ENCODE results near the gene ZBTB20.

Gene ZBTB20

DNA sequence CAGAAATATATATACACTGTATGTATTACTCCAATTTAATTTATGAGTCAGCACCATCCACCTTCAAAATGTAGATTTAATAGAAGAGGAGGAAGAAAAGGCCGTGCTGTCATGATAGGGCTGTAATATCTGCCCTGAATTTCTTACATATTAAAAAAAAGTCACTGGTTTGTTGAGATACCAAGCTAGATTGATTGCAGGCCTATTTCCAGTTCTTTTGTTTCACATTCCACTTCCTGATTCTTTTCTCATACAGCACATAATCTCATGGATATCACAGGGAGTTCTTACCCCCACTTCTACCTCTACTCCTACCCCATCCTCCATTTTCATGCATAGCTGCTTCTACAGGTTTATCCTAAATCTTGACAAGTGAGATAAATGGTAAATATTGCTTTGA lies 290.3 kb downstream of the ZBTB20 start:
- no peak for DNase-seq
- in situ Hi-C loops (cut with MboI; ENCODE audit: low pct_unique_long_range_greater_than_20kb, low sequenced_read_pairs), result no loop called here

GRCh38 chr3:114855839-114856238 lies 291.2 kb downstream of the ZBTB20 start:
- DNase-seq, result no peak

GRCh38 chr3:114852966-114853365 lies 294.1 kb downstream of the ZBTB20 start:
- in situ Hi-C loops (cut with MboI; ENCODE audit: low pct_unique_long_range_greater_than_20kb, low sequenced_read_pairs), result no loop called here
- DNase-seq, result no peak

More at GRCh38 chr3:114855839-114856238, 291.2 kb downstream of the ZBTB20 start:
- in situ Hi-C loops (cut with MboI; ENCODE audit: low pct_unique_long_range_greater_than_20kb, low sequenced_read_pairs), result no loop called here

DNA sequence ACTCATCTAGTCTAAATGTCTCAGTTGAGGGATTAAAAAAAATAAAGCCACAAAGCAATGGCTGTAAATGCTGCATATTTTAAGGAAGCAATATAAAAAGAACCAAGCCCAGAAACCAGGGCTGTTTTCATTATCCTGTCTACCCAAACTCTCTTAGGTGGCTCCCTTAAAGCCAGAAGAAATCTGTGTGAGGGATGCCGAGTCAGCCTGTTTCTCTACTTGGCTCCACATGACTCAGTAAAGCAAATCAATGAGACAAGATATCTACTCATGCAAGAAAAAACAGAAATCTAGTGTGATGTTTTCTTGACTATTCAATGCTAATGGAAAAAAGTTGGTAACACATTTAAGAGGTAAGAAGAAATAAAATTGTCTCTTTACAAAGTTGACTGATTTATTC lies 296.2 kb downstream of the ZBTB20 start:
- in situ Hi-C loops (cut with MboI; ENCODE audit: low pct_unique_long_range_greater_than_20kb, low sequenced_read_pairs), result no loop called here

DNA sequence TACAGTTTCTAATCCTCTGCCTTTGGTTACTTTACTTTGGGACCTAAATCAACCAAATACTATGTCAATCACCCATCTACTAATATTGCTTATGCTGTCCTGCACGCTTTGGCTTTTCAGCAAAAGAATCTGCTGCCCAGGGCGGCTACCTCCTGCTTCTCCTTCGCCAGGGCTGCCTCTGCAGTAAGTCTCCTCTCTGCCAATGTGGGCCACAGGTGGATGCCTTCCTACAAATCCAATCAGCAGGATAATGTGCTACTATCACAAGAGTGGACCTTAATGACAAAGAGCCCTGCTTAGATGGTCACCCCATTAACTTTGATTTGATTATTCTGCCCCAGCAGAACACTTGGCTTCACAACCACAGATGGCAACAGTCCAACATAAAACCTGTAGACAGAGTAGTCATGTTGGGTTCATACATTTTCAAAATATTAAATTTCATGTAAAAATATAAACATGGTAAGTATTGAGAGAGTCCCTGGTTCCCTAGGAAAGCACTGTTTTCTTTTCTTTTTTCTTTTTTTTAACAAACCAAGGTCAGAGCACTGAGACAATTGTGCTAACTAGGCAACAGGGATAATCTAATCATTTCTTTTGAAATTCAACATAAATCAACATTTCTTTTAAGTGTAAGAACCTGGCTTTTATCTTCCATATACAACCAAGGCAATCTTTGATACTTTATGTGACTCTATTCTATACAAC lies 298.3 kb downstream of the ZBTB20 start:
- DNase-seq, result no peak
- in situ Hi-C loops (cut with MboI; ENCODE audit: low pct_unique_long_range_greater_than_20kb, low sequenced_read_pairs), result no loop called here

More for the DNA sequence above, 296.2 kb downstream of the ZBTB20 start:
- DNase-seq, result no peak

- in situ Hi-C loops (cut with MboI; ENCODE audit: low pct_unique_long_range_greater_than_20kb, low sequenced_read_pairs), result no loop called here
- DNase-seq, result no peak
Observed at GRCh38 chr3:114848082-114848481, 299.0 kb downstream of the ZBTB20 start.

- DNase-seq, result no peak
- in situ Hi-C loops (cut with MboI; ENCODE audit: low pct_unique_long_range_greater_than_20kb, low sequenced_read_pairs), result no loop called here
Observed at GRCh38 chr3:114847564-114847963, 299.5 kb downstream of the ZBTB20 start.

DNA sequence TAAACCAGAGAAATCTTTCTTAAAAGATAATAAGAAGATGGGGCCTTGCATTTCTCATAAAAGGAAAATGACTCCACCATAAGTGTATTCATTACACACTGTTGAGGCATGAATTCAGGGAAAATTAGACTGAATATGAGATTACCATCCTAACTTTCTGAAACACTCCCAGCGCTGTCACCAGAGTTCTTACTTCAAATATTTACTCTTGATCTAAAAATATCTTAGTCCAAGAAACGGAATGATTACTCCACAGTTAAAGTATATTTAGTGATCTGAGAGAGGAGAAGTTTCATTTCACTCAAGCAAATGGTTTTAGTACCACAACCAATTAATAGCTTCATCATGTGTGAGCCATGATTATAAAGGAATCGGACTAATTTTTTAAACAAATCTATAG lies 300.3 kb downstream of the ZBTB20 start:
- in situ Hi-C loops (cut with MboI; ENCODE audit: low pct_unique_long_range_greater_than_20kb, low sequenced_read_pairs), result no loop called here
- DNase-seq, result no peak

DNA sequence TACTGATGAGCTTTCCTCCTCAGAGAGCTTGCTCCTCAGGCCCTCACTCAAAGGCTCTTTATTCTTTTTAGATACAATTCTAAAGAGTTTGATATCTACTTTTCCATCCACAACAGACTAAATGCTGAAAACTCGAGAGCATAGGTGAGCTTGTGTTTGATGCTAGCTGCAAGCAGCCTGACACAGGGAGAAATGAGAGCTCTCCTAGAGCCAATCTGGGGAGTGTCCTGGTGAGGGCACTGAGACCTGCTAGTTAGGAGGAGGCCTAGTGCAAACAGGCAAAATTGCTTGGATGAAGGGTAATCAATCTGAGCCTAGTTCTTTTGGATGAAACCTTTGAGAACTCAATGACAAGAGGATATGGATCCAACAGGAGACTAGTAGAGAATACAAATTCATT lies 300.8 kb downstream of the ZBTB20 start:
- DNase-seq, result no peak
- in situ Hi-C loops (cut with MboI; ENCODE audit: low pct_unique_long_range_greater_than_20kb, low sequenced_read_pairs), result no loop called here

DNA sequence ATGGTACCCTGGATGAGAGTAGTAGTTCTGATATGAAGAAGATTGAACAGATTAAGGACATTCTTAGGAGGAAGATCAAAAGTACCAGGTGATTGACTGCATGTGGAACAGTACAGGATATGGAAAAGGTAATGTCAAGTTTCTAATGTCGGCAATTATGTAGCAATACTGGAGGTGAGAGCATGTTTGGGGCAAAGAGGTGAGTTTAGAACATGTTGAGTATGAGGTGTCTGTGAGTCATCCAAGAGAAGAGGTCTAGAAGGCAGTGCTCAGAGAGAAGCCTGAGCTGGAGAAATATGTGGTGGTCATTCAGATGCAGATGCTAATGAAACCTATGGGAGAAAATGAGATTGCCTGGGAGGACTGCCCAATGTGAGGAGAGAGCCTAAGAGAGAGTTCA lies 305.6 kb downstream of the ZBTB20 start:
- no peak for DNase-seq
- in situ Hi-C loops (cut with MboI; ENCODE audit: low pct_unique_long_range_greater_than_20kb, low sequenced_read_pairs), result no loop called here

DNA sequence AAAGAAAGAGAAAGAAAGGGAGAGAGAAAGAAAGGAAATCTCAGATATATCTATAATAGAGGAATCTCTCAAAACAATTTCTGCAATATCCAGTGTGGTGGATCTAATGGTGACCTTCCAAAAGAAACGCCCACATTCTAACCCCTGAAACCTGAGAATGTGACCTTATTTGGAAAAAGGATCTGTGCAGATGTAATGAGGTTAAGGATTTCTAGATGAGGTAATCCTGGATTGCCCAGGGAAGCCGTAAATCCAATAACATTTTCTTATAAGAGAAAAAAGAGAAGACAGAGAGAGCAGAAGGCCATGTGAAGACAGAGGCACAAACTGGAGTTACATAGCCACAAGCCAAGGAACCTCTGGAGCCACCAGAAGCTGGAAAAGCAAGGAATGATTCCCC lies 307.6 kb downstream of the ZBTB20 start:
- in situ Hi-C loops (cut with MboI; ENCODE audit: low pct_unique_long_range_greater_than_20kb, low sequenced_read_pairs), result no loop called here
- DNase-seq, result no peak

DNA sequence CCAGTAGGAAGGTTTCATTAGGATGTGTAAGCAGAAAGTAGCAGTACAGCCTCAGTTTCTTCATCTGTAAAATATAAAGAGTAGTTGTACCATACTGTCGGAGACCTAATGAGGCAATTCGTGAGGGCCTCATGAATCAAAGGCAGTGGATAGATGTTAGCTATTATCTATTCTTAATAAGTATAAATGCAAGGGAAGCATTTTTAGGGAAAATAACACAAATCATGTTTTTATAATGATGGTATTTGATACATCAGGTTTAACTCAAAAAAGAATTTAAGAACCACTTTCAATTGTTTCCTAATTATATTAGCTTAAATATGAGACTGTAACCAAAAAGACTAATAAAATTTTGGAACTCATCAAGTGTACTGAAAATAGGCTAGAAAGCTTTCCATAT lies 309.1 kb downstream of the ZBTB20 start:
- in situ Hi-C loops (cut with MboI; ENCODE audit: low pct_unique_long_range_greater_than_20kb, low sequenced_read_pairs), result no loop called here
- no peak for DNase-seq

DNA sequence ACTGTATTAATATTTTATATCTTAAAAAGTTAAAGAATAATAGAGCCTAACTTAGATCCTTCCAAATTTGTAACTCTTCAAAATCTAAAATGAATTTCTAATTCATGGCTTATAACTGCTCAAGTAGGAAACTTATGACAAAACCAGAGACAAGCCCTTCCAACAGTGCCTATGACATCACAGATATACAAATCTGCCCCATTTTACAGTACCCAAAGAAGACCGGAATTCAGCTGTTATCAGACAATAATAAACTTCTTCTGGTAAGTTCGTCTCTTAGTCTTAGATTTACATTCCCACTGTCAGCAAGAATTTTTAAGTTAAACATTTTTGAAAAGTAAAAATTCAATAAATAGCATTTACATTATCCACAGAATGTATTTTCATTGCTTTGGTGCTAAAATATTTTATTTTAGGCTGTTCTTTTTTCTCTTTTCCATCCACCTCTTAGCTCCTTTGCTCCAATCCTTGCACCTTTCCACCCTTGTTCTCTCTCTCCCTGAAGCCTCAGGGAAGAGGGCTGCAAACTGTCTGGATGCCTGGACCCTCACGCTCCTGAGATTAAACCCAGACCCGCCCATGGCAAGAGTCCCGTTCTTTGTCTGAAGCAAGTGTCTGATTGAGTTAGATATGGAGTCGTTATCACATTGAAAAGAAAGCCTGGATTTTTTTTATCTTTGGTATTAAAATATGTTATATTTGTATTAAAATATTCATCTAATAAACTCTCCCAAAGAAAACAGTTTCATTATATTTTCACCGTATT lies 312.7 kb downstream of the ZBTB20 start:
- DNase-seq, result no peak
- in situ Hi-C loops (cut with MboI; ENCODE audit: low pct_unique_long_range_greater_than_20kb, low sequenced_read_pairs), result no loop called here

DNA sequence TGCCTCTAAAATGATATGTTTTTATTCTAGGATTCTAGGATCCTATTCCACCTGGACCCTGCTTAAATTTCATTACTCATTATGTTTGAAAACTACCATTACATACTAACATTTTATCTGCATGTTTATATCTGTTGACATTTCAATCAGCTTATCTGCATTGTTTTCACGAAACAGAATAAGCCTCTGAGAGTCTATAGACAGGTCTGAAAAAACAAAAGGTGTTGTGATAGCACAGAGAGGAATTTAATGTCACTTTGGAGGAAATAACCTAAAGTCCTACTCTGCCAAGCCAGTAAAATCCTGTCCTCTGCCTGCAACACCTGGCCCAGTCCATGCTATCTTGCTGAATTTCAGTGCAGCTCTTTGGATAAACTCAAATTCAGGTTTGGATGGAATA lies 315.2 kb downstream of the ZBTB20 start:
- in situ Hi-C loops (cut with MboI; ENCODE audit: low pct_unique_long_range_greater_than_20kb, low sequenced_read_pairs), result no loop called here
- no peak for DNase-seq

GRCh38 chr3:114830652-114831051 lies 316.4 kb downstream of the ZBTB20 start:
- no peak for DNase-seq
- in situ Hi-C loops (cut with MboI; ENCODE audit: low pct_unique_long_range_greater_than_20kb, low sequenced_read_pairs), result no loop called here

GRCh38 chr3:114829783-114830182 lies 317.3 kb downstream of the ZBTB20 start:
- no peak for DNase-seq
- in situ Hi-C loops (cut with MboI; ENCODE audit: low pct_unique_long_range_greater_than_20kb, low sequenced_read_pairs), result no loop called here

DNA sequence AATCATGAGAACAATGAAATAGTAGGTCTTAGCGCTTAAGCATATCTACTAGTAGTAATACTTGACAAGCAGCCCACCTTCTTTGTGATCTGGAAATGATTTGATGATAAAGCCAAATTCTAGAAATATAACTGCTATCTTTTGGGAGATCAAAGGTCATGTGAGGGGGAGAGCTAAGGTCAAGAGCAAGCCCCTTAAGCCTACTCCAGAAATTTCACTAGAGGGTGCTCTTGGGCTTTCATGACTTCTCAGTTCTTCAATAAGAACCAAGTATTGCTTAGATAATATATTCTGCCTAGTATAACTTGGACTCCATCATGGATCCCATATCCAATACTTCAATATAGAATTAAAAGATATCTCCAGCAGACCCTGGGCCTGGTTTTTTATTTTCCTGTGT lies 319.6 kb downstream of the ZBTB20 start:
- DNase-seq, result peak; percentile 65
- in situ Hi-C loops (cut with MboI; ENCODE audit: low pct_unique_long_range_greater_than_20kb, low sequenced_read_pairs), result no loop called here

- no peak for DNase-seq
- in situ Hi-C loops (cut with MboI; ENCODE audit: low pct_unique_long_range_greater_than_20kb, low sequenced_read_pairs), result no loop called here
Observed at GRCh38 chr3:114824014-114824413, 323.1 kb downstream of the ZBTB20 start.

DNA sequence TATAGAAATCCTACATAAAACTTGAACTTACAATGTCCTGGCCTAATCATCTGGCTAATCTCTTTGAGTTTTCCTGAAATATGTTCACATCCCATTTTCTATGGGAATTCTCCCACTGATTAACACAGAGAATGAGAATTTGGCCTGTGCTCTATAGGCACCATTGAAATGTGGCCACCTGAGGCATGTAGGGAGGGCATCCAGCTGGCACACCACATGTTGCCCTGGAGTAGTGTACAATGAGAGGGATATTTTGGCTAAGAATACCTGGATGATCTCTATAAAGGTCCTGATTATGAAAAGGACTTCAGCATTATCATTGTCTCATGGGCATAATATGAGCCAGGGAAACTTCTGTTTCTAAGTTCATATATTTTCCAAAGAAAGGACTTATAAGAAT lies 324.0 kb downstream of the ZBTB20 start:
- in situ Hi-C loops (cut with MboI; ENCODE audit: low pct_unique_long_range_greater_than_20kb, low sequenced_read_pairs), result no loop called here
- no peak for DNase-seq

DNA sequence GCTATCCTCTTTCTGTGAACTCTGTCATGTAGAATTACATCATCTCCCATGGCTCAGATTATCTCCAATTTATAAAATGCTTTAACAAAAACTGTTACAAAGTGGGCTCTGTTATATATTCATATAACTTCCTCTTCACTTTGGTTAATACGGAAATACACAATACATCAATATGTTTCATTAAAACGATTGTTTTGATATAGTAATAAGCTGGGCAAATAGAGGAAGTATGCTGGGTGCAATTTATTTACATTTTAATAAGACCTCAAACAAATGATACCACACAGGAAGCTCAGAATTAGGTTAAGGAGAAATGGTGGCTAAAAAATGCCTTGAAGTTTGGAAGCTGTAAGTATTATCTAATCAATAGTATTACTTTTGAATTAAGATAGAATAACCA lies 331.0 kb downstream of the ZBTB20 start:
- in situ Hi-C loops (cut with MboI; ENCODE audit: low pct_unique_long_range_greater_than_20kb, low sequenced_read_pairs), result no loop called here
- no peak for DNase-seq
